Transverse colon (tissue), 4 donors: ENCODE data around the gene LHX3. TPM values are rescaled to one million over a fixed set of nuclear protein-coding genes. Genes with fewer than 3 reads are reported as not detected.
"Not testable (repeated sequence)": the region's sequence is repeated elsewhere in the genome, so short reads cannot be mapped to it uniquely, and the experiment has no call there.

Source experiments
- DNase-seq: peaks from one replicate; pipeline ENCODE4 v3.0.0-alpha.2; 2019
- H3K27ac ChIP-seq, 4 donors: fragments of 200-600 bp; sonication (generic); 2 replicates each; pipeline ENCODE4 v1.5.1; 2016 to 2018; ENCODE audit warnings: inconsistent platforms in 4 of 4
- H3K27me3 ChIP-seq: fragments of 200-600 bp; sonication (generic); 2 replicates; pipeline ENCODE4 v1.5.1; 2017; ENCODE audit warnings: inconsistent platforms
- H3K36me3 ChIP-seq, 4 donors: fragments of 200-600 bp; sonication (generic); 2 replicates each; pipeline ENCODE4 v1.5.1; 2017 to 2019; ENCODE audit warnings: inconsistent platforms in 4 of 4
- H3K4me1 ChIP-seq, 4 donors: fragments of 200-600 bp; sonication (generic); 2 replicates each; pipeline ENCODE4 v1.5.1; 2017 to 2020; ENCODE audit warnings: inconsistent platforms in 4 of 4
- H3K4me3 ChIP-seq, 4 donors: fragments of 200-600 bp; sonication (generic); 1 replicate in 1 of 4; 2 replicates in 3 of 4; pipeline versions ENCODE4 v1.5.1 to v1.6.1; 2017 to 2019; ENCODE audit warnings: inconsistent platforms in 4 of 4
- H3K9me3 ChIP-seq, 2 donors: fragments of 200-600 bp; sonication (generic); 2 replicates each; pipeline ENCODE4 v1.5.1; 2017 to 2019; ENCODE audit warnings: inconsistent platforms in 2 of 2
- EP300 ChIP-seq: sonication (generic); formaldehyde crosslinking; IDR thresholded peaks from one replicate; pipeline ENCODE4 v1.6.1; 2017; ENCODE audit warnings: antibody characterized with exemption, low read depth
- POLR2A ChIP-seq: fragments of 450-650 bp; IDR thresholded peaks from one replicate; pipeline ENCODE4 v1.6.1; 2016; ENCODE audit warnings: antibody characterized with exemption, mild to moderate bottlenecking, moderate library complexity
- POLR2AphosphoS5 ChIP-seq, 3 donors: sonication (generic); formaldehyde crosslinking; IDR thresholded peaks; one replicate each; pipeline ENCODE4 v1.6.1; 2016; ENCODE audit warnings: antibody characterized with exemption in 3 of 3
- WGBS, 2 donors: methylation state at CpG; one replicate each; pipeline ENCODE4 v1.1.5; 2018; ENCODE audit warnings: low coverage in 1 of 2; 5-methylcytosine and 5-hydroxymethylcytosine counted together
- in situ Hi-C, 4 donors: fragments of 200-750 bp; cut with MboI; loops; one replicate each; pipeline versions ENCODE4 v1.15.0 to v1.15.1; 2017; ENCODE audit warnings: low sequenced_read_pairs in 3 of 4, low pct_ligation_motif_present in 1 of 4, low pct_unique_long_range_greater_than_20kb in 1 of 4
- intact Hi-C: fragments of 100-400 bp; cut with DNase I; formaldehyde crosslinking; loops from one replicate; pipeline ENCODE4 v1.15.1; 2023; ENCODE audit warnings: low total_unique reads
- total RNA-seq, 4 donors: library from RNA; depleted of rRNA; stranded (reverse); fragments of >200 nt; gene quantifications; one replicate each; pipeline ENCODE4 v1.1.0, GENCODE V29; 2016
- TF ChIP-seq, protein P1 (sequence below), 5 experiments: fragments of 200-600 bp in 3 of 5; fragments of 450-650 bp in 2 of 5; sonication (generic) in 3 of 5; IDR thresholded peaks; 1 replicate in 2 of 5; 2 replicates in 3 of 5; pipeline ENCODE4 v1.5.1; 2016 to 2017; ENCODE audit warnings: antibody characterized with exemption in 5 of 5, inconsistent platforms in 3 of 5, mild to moderate bottlenecking in 2 of 5, moderate library complexity in 1 of 5

LHX3 gene
- total RNA-seq, 4 donors from 2014 or later, result not detected

DNA sequence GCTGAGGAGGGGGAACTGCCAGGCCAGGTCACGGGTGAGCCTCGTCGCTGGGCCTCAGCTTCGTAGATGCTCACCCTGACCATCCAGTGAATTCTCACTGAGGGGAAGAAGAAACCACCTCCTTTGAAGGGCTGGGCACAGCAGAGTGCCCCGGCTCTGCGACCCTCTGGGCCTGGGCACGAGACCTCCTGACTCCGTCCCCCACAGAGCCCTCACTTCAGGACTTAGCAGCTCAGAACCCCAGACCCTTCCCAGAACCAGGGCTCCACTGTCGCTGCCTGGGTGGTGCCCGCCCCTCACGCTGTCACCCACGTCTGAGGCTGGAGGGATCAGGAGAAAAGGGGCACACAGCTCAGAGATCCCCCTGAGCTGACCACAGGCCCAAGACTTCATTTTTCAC lies 52.0 kb downstream of the LHX3 start:
- intact Hi-C loops, result no loop called here

DNA sequence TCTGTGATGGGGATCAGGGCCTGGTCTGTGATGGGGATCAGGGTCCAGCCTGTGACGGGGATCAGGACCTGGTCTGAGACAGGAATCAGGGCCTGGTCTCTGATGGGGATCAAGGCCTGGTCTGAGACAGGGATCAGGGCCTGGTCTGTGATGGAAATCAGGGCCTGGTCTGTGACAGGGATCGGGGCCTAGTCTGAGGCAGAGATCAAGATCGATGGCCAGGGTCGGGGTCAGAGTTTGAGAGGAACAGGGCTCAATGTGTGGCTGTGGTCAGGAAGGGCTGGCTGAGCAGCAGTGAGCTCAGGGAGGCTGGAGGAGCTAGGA lies 52.4 kb downstream of the LHX3 start:
- in situ Hi-C loops (no loop called here), intact Hi-C loops (no loop called here)
- peaks cover 45% of the 10 kb centered on the region for H3K27me3 ChIP-seq

More for the DNA sequence above, 52.0 kb downstream of the LHX3 start:
- H3K4me1 ChIP-seq, result no peaks in the 10 kb centered on the region
- TF ChIP-seq POLR2AphosphoS5 (IDR thresholded peaks at IDR 0.05), result no peak
- TF ChIP-seq, protein P1, sequence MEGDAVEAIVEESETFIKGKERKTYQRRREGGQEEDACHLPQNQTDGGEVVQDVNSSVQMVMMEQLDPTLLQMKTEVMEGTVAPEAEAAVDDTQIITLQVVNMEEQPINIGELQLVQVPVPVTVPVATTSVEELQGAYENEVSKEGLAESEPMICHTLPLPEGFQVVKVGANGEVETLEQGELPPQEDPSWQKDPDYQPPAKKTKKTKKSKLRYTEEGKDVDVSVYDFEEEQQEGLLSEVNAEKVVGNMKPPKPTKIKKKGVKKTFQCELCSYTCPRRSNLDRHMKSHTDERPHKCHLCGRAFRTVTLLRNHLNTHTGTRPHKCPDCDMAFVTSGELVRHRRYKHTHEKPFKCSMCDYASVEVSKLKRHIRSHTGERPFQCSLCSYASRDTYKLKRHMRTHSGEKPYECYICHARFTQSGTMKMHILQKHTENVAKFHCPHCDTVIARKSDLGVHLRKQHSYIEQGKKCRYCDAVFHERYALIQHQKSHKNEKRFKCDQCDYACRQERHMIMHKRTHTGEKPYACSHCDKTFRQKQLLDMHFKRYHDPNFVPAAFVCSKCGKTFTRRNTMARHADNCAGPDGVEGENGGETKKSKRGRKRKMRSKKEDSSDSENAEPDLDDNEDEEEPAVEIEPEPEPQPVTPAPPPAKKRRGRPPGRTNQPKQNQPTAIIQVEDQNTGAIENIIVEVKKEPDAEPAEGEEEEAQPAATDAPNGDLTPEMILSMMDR (IDR thresholded peaks at IDR 0.05), result no peak
- no peak for TF ChIP-seq POLR2A
- TF ChIP-seq EP300, result no peak
- H3K36me3 ChIP-seq, result no peaks in the 10 kb centered on the region
- peaks cover 45% of the 10 kb centered on the region for H3K27me3 ChIP-seq
- no peak overlapping the region for H3K4me3 ChIP-seq
- no peak overlapping the region for H3K27ac ChIP-seq
- no peaks in the 10 kb centered on the region for H3K9me3 ChIP-seq
- no peak for DNase-seq
- in situ Hi-C loops, result no loop called here
- WGBS, 2 donors, result 89% methylated on average over 12 of the region's 12 CpGs; no CpG with 5 or more reads in 1 of the 2 donors

DNA sequence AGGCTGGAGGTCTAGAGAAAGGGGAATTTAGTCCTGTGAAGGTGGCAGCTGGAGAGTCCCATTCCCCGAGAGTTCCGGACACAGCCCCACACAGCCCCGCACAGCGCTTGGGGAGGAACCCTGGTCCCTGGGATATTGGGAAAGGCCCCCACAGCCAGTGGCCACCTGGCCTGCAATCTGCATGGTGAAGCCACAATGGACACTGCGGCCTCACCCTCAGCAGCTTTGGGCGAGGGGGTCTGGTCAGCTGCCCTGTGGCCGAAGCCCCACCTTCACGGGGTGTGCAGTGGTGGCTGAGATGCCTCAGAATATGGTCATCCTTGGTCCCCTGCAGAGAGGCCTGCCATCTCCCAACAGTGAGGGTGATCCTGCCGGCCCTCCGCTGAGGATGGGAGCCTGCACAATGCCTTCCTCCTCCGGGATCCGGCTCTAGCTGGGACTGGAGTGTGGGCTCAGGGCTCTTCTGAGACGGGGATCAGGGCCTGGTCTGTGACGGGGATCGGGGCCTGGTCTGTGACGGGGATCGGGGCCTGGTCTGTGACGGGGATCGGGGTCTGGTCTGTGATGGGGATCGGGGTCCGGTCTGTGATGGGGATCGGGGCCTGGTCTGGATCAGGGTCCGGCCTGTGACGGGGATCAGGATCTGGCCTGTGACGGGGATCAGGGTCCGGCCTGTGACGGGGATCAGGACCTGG lies 52.9 kb downstream of the LHX3 start:
- in situ Hi-C loops (no loop called here), intact Hi-C loops (no loop called here)
- Histone ChIP-seq H3K4me3 (no peak overlapping the region), H3K27ac (no peak overlapping the region), H3K27me3 (peaks cover 45% of the 10 kb centered on the region), H3K36me3 (no peaks in the 10 kb centered on the region), H3K4me1 (no peaks in the 10 kb centered on the region), H3K9me3 (no peaks in the 10 kb centered on the region)
- TF ChIP-seq, protein P1 (IDR thresholded peaks at IDR 0.05), result no peak
- no peak for TF ChIP-seq POLR2AphosphoS5 (IDR thresholded peaks at IDR 0.05)
- TF ChIP-seq POLR2A, result no peak
- TF ChIP-seq EP300, result no peak
- no peak for DNase-seq
- 76 to 97% methylated on average over 7 to 27 of the region's 27 CpGs for WGBS, 2 donors

More for the DNA sequence above, 52.4 kb downstream of the LHX3 start:
- H3K4me1 ChIP-seq, result no peaks in the 10 kb centered on the region
- H3K4me3 ChIP-seq, result no peak overlapping the region
- H3K27ac ChIP-seq, result no peak overlapping the region
- DNase-seq, result no peak
- H3K9me3 ChIP-seq, result no peaks in the 10 kb centered on the region
- H3K36me3 ChIP-seq, result no peaks in the 10 kb centered on the region
- TF ChIP-seq, protein P1 (IDR thresholded peaks at IDR 0.05), result no peak
- TF ChIP-seq EP300 (no peak), POLR2A (no peak), POLR2AphosphoS5 (IDR thresholded peaks at IDR 0.05) (no peak)
- WGBS, 2 donors, result 78 to 100% methylated on average over 1 to 4 of the region's 4 CpGs

DNA sequence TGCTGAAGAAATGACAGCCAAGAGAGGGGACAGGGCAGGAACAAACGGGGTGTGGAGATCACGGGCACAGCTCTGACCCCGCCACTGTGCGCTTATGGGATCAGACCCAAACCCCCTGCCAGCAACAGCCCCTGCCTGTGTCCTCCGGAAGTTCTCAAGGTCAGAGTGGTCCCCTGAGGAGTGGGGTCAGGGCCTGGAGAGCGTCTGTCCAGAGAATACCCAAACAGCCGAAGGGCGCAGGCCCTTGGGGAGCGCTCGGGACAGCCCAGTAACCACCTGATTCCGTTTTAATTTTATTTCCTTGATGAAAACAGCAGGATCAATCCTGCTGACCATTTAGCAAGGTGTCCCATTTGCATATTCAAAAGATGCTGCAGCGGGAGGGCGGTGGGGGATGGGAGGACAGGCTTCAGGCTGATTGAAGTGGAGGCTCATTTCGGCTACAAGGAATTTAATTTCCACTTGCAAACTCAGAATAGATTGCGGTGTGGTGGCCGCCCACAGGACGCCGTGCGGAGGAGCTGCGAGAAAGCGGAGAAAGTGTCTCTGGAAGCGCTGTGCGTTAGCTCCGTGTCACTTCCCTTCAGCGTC lies 53.6 kb downstream of the LHX3 start:
- in situ Hi-C loops (no loop called here), intact Hi-C loops (no loop called here)
- Histone ChIP-seq H3K36me3 (no peaks in the 10 kb centered on the region), H3K9me3 (no peaks in the 10 kb centered on the region), H3K27me3 (peaks cover 43% of the 10 kb centered on the region), H3K27ac (no peak overlapping the region), H3K4me3 (no peak overlapping the region), H3K4me1 (no peaks in the 10 kb centered on the region)
- WGBS, 2 donors, result 67 to 69% methylated on average over 13 to 25 of the region's 25 CpGs
- TF ChIP-seq, protein P1 (IDR thresholded peaks at IDR 0.05), result no peak
- TF ChIP-seq POLR2AphosphoS5 (IDR thresholded peaks at IDR 0.05), result no peak
- no peak for TF ChIP-seq POLR2A
- no peak for TF ChIP-seq EP300
- DNase-seq, result no peak

DNA sequence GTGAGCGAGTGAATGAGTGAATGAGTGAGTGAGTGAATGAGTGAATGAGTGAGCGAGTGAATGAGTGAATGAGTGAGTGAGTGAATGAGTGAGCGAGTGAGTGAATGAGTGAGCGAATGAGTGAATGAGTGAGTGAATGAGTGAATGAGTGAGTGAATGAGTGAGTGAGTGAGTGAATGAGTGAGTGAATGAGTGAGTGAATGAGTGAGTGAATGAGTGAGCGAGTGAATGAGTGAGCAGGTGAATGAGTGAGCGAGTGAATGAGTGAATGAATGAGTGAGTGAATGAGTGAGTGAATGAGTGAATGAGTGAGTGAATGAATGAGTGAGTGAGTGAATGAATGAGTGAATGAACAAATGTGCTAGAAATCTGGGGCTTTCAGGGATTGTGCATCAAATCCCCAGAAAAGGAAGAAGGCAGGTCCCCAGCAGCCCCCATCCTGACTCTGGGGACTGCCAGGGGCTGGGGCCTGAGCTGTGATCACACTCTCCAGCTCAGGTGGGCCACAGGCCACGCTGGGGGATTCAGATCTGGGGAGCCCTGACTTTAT lies 54.2 kb downstream of the LHX3 start:
- H3K4me3 ChIP-seq, DNase-seq, in situ Hi-C loops, intact Hi-C loops, H3K4me1 ChIP-seq, H3K27ac ChIP-seq, H3K36me3 ChIP-seq, H3K9me3 ChIP-seq: not testable (repeated sequence)
- peaks cover 43% of the 10 kb centered on the region for H3K27me3 ChIP-seq
- 73 to 96% methylated on average over 6 to 7 of the region's 7 CpGs for WGBS, 2 donors
